ENCODE measurements around the gene FUBP3.

GRCh38 chr9:130598188-130598587, 18.8 kb downstream of the FUBP3 start:
- no peak for TF ChIP-seq CTCF (IDR thresholded peaks at IDR 0.05)
- no peak for TF ChIP-seq POLR2A (IDR thresholded peaks at IDR 0.05)
